ENCODE results near the gene RRAS2.
"Not testable (repeated sequence)": the region's sequence is repeated elsewhere in the genome, so short reads cannot be mapped to it uniquely, and the experiment has no call there.

RRAS2 gene

DNA sequence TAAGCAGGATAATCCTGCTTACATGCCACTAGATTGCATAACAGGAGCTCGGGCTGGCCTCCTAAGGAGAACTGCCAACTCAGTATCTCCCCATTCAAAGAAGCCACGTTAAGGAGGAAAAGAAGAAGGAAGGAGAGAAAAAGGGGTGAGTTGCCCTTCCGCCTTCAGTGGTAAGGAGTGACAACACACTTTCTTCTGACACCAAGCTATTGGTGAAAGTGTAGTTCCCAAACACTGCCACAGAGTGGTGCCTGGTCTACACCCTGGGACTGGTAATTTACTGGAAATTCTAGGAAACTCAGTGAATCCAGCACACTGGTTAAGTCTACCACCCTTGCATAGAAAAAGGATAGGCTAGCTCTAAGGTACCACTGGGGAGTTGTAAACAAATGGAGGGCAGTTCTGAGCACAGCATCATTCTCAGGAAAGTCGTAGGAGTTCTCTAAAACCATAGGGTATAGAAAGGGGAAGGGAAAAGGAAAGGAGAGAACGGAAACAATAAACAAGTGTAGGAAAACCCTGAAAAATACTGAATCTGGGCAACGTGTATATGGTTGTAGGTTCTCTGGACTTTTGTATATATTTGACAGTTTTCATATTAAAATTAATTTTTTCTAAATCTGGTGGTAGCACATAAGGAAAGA is 58.2 kb downstream of the RRAS2 start:
- DNase-seq = peak; percentile 58 to 60

- DNase-seq = no peak
Observed at GRCh38 chr11:14299921-14300320, 59.1 kb downstream of the RRAS2 start.

DNA sequence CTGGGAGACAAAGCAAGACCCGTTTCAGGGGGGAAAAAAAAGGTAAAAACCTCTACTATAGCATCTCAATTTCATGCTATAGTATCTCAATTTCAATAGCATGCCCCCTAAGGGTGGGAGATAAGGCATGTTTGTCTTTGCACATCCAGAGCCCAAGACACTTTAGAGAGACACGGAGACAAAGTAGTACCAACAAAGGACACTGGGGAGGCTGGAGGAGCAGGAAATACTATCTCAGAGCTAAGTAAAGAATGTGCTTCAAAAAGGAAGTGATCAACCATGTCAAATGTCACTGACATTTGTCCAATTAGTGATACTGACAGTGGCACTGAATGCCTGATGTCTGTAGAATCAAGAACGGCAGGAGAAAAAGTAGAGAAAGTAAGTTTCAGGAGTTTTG is 68.6 kb downstream of the RRAS2 start:
- no peak for DNase-seq

GRCh38 chr11:14288189-14288935 is 70.6 kb downstream of the RRAS2 start:
- no peak for DNase-seq

- DNase-seq = not testable (repeated sequence)
Observed at GRCh38 chr11:14278869-14279268, 80.1 kb downstream of the RRAS2 start.

- DNase-seq = no peak
Observed at GRCh38 chr11:14275076-14275475, 83.9 kb downstream of the RRAS2 start.

GRCh38 chr11:14273895-14274294 is 85.1 kb downstream of the RRAS2 start:
- no peak for DNase-seq

DNA sequence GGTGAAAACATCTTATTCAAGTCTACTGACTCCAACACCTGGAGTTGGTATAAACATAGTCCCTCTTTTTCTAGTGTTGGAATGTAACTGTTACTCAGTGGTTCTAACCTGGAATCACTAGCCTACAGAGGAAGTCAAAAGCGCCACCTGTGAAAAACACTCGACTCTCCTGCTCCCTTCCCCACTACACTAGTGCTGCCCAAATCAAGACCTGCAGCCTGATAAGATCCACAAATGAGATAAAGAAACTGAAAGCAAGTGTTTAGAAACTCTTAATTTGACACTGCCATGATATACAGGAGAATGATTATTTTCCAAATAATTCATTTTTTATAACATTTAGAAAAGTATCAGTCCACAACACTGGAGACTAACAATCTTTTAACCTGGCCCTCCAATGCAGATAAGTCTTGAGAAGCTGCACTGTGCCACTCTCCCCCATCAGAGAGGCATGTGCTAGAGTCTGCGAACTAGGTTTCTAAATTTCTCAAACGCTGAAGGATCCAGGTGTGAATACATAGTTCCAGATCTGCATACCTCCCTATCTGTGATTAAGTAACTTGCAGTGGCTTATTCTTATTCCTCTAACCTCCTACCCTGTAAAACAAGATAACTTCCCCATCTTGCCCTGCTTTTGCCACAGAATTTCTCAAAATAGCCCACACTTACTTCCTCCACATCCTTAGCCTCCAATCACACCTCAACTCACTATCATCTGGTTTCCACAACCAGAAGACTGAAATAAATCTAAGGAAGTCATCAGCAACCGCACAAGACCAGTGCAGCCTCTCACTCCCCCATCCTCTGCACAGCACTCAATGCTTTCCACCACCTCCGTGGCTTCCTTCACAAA is 88.1 kb downstream of the RRAS2 start:
- DNase-seq = no peak

DNA sequence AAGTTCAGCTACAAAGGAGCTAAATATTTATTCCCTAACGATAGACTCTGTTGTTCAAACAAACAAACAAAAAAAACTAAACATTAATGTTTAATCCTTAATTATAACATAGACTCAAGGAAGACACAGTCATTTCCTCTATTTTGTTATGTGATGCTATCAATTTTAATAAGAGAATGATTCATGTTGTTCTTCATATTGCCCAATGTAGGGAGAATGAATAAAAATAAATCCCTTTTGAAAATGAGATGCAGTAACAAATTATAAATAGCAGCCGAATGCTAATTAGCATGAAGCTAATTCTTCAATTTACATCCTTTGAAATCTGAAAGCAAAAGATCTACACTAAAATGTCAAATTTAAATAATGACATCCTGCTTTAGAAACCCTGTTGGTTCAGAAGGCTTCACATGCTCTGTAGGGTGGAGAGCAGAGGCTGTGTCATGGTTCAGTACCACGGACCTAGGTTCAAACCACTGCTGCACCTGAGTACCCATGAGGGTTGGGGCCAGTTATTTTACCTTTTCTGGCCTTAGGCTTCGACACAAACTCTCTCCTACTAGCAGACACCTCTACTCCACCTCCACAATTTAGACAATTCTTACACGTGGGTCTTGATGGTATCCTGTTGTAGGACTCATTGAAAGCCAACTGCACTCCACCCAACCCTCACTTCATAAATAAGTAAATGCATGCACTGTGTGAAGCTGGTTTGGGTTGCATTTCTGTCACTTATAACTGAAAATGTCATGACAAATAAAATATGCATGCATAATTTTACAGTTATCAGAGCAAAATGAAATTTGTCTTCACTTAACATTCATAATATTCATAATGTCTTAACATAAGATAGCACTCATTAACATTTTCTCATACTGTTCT is 89.0 kb downstream of the RRAS2 start:
- DNase-seq = no peak

GRCh38 chr11:14267861-14268635 is 90.9 kb downstream of the RRAS2 start:
- DNase-seq = no peak

DNA sequence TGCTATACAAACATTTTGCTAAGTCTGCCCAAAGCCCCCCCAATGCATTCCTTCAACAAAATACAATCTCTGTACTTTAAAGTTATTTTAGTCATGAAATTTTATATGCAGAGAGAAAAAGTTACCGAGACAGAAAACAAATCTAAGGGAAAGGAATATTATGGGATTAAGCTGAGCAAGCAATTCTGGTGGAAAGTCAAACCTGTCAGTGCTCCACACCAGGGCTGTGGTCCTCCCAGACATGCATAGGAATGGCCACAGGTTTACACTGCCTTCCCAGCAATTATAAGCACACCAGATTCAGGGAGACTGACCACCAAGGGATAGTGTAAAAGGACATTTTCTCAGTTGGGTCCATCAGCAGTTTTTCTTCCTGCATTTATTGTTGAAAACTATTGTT is 92.4 kb downstream of the RRAS2 start:
- no peak for DNase-seq

DNA sequence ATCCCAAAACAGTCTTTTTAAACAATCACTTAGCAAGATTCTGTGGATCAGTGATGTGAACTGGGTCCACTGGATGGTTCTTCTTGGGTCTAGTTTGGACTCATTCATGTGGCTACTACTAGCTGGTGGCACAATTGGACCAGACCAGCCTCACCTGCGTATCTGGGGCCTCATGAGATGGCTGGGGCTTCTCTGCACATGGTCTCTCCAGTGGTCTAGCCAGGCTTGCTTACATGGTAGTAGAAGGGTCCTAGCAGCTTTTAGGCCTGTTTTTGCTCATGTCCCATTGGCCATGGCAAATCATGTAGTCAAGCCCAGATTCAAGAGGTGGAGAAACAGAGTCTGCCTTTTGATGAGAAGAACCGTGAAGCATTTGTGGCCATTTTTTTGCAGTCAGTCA is 94.0 kb downstream of the RRAS2 start:
- no peak for DNase-seq

- no peak for DNase-seq
Observed at GRCh38 chr11:14262271-14262846, 96.6 kb downstream of the RRAS2 start.

DNA sequence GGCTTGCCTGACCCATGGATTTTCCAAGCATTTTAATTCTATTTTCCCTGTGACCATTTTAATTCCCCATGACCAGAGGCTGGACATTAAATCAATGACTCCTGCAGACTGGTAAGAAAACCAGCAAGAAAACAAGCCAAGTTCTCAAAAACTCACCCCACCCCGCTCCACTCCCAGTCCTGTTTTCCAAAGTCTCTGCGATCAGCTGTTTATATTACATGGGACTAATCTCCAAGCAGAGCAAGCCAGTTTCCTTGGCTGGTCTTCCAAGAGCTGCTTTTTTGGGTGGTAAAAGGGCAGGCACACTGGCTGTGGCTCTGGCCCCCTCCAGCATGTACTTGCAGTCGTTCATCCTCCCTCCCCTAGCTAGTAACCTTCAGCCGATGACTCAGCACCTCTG is 97.9 kb downstream of the RRAS2 start:
- DNase-seq = no peak

DNA sequence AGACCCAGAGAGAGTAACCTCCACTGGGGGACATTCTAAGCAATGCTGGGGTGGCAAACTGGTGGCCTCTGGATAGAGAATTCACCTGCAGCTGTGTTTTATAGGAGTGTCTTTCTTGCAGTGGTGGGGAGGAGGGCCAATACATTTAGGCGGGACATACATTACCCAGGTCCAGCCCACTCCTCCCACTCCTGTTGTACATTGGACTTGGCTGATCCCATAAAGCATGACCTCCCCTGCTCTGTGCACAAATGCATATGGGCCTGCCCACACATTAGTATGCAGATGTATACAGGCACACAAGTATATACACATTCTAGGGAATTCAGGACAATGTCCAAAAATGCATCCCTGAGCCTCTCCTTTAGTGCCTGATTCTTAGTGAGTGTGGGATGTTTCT is 99.1 kb downstream of the RRAS2 start:
- DNase-seq = no peak

DNA sequence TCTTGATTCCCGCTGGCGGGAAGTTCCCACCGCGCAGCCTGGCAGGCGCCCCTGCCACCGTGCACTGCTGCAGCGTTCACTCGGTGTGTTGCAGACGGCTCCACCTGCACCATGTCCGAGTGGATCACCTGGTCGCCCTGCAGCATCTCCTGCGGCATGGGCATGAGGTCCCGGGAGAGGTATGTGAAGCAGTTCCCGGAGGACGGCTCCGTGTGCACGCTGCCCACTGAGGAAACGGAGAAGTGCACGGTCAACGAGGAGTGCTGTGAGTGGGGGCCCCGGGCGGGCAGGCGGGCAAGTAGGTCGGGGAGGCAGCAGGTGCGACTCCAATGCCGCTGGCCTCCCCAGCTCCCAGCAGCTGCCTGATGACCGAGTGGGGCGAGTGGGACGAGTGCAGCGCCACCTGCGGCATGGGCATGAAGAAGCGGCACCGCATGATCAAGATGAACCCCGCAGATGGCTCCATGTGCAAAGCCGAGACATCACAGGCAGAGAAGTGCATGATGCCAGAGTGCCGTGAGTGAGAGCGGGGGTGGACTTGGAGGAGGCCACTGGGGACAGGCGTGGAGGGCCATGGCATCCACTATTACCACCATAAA is 99.7 kb downstream of the RRAS2 start:
- no peak for DNase-seq

GRCh38 chr11:14258221-14258935 is 100.6 kb downstream of the RRAS2 start:
- no peak for DNase-seq

- DNase-seq = no peak
Observed at GRCh38 chr11:14255238-14255534, 103.8 kb downstream of the RRAS2 start.

- no peak for DNase-seq
Observed at GRCh38 chr11:14254533-14255237, 104.3 kb downstream of the RRAS2 start.

- no peak for DNase-seq
Observed at GRCh38 chr11:14253840-14254239, 105.1 kb downstream of the RRAS2 start.
